K562 (cell line): ENCODE results near the gene GRIN2D. TPM values are rescaled to one million over a fixed set of nuclear protein-coding genes. Genes with fewer than 3 reads are reported as not detected.

Experiments used
- ATAC-seq: fragments of 200-7000 bp; cut with Tn5 transposase; 3 replicates; pipeline ENCODE4 v1.9.1; 2020; ENCODE audit warnings: moderate library complexity
- BruUV-seq: library from RNA; stranded (reverse); fragments of 400-500 nt; replicated peaks from 2 replicates; lab custom pipeline; 2021; lab: Mats Ljungman, UMichigan
- CTCF ChIA-PET: fragments of 300-600 bp; formaldehyde crosslinking; extraction: SDS; loops from one replicate; lab custom pipeline; 2021; ENCODE audit warnings: low intra/inter-chr PET ratio; lab: Yijun Ruan, JAX
- POLR2A ChIA-PET: fragments of 300-600, 350-650 bp; sonication (Branson Sonifier 250); formaldehyde crosslinking; extraction: SDS; loops from one replicate; lab custom pipeline; 2021; ENCODE audit warnings: antibody characterized with exemption, inconsistent platforms; lab: Yijun Ruan, JAX
- DNase-seq, 4 experiments: peaks; one replicate each; pipeline versions ENCODE4 v3.0.0 to v3.0.0-alpha.2; 2011 to 2018; ENCODE audit warnings: low spot score in 3 of 4, mixed read lengths in 3 of 4; ENCODE audit errors: extremely low read depth in 1 of 4
- FAIRE-seq: peaks from 2 replicates; lab custom pipeline; 2011; peaks lifted over from hg19 to GRCh38; lab: Jason Lieb, UNC
- H2AFZ ChIP-seq: 2 replicates; pipeline ENCODE4 v1.6.0; 2011; ENCODE audit warnings: low read depth, low read length, control low read depth, inconsistent platforms
- H3K27ac ChIP-seq: fragments of 200-600 bp; 3 replicates; pipeline ENCODE4 v1.8.0; 2011; ENCODE audit warnings: low read depth, mild to moderate bottlenecking, control low read depth, inconsistent platforms, low read length, moderate library complexity, mixed read lengths; ENCODE audit errors: extremely low read depth
- H3K27me3 ChIP-seq, 2 experiments: fragments of 300-600 bp in 1 of 2; 2 replicates in 1 of 2; 3 replicates in 1 of 2; pipeline versions ENCODE4 v1.6.0 to v1.8.0; 2011; ENCODE audit warnings: inconsistent platforms in 2 of 2, low read length in 2 of 2, mild to moderate bottlenecking in 1 of 2, mixed read lengths in 1 of 2, moderate library complexity in 1 of 2; ENCODE audit not compliant: control insufficient read depth in 2 of 2, insufficient read depth in 2 of 2
- H3K36me3 ChIP-seq: fragments of 300-600 bp; 3 replicates; pipeline ENCODE4 v1.8.0; 2011; ENCODE audit warnings: mild to moderate bottlenecking, low read length, inconsistent platforms; ENCODE audit not compliant: control insufficient read depth, insufficient read depth
- H3K4me1 ChIP-seq, 2 experiments: fragments of 200-600 bp in 1 of 2; replicated peaks in 1 of 2; 2 replicates in 1 of 2; 3 replicates in 1 of 2; pipeline versions ENCODE4 v1.5.1 to v1.8.0; 2011; ENCODE audit warnings: inconsistent platforms in 2 of 2, low read length in 2 of 2, mild to moderate bottlenecking in 1 of 2, mixed read lengths in 1 of 2, moderate library complexity in 1 of 2; ENCODE audit not compliant: control insufficient read depth in 2 of 2, insufficient read depth in 2 of 2
- H3K4me2 ChIP-seq: 2 replicates; pipeline ENCODE4 v1.6.1; 2011; ENCODE audit warnings: low read length, control low read depth, inconsistent platforms, mixed read lengths; ENCODE audit not compliant: insufficient read depth
- H3K4me3 ChIP-seq: fragments of 200-600 bp; sonication (generic), shearing (Covaris generic); 2 replicates; pipeline ENCODE4 v1.5.1; 2016; ENCODE audit warnings: control low read depth, inconsistent platforms
- H3K79me2 ChIP-seq: fragments of 200-600 bp; 3 replicates; pipeline ENCODE4 v1.8.0; 2011; ENCODE audit warnings: low read length, inconsistent platforms; ENCODE audit not compliant: control insufficient read depth, insufficient read depth
- H3K9ac ChIP-seq, 2 experiments: 2 replicates each; pipeline versions ENCODE4 v1.6.0 to v1.6.1; 2011; ENCODE audit warnings: low read depth in 2 of 2, low read length in 2 of 2, control low read depth in 1 of 2, inconsistent platforms in 1 of 2, mild to moderate bottlenecking in 1 of 2, mixed read lengths in 1 of 2; ENCODE audit not compliant: insufficient read depth in 1 of 2
- H3K9me1 ChIP-seq: one replicate; pipeline ENCODE4 v1.6.0; 2011; ENCODE audit warnings: inconsistent platforms, mild to moderate bottlenecking, low read length, moderate library complexity; ENCODE audit not compliant: control insufficient read depth, insufficient read depth
- H3K9me3 ChIP-seq: replicated peaks from 2 replicates; pipeline ENCODE4 v1.5.1; 2011; ENCODE audit warnings: low read depth, low read length, inconsistent platforms; ENCODE audit not compliant: control insufficient read depth, insufficient read depth
- H4K20me1 ChIP-seq: replicated peaks from 2 replicates; pipeline ENCODE4 v1.6.1; 2011; ENCODE audit warnings: low read length, inconsistent platforms, mixed read lengths; ENCODE audit not compliant: control insufficient read depth, insufficient read depth
- BRF2 ChIP-seq: IDR thresholded peaks from 3 replicates; pipeline ENCODE4 v1.6.1; 2011; ENCODE audit warnings: borderline replicate concordance, mild to moderate bottlenecking; ENCODE audit not compliant: insufficient read length, insufficient read depth
- FOXA3 ChIP-seq, 2 experiments: fragments of 450-650 bp in 1 of 2; sonication (generic) in 1 of 2; formaldehyde crosslinking; IDR thresholded peaks in 1 of 2; conservative IDR thresholded peaks in 1 of 2; 2 replicates each; pipeline versions ENCODE4 v1.4.0 to v1.8.0; 2020 to 2022; ENCODE audit warnings: mild to moderate bottlenecking in 2 of 2, missing genetic modification reagents in 1 of 2
- NEUROD1 ChIP-seq: fragments of 150-350 bp; IDR thresholded peaks from 2 replicates; pipeline ENCODE4 v1.6.1; 2014; ENCODE audit warnings: borderline replicate concordance, low read length, low read depth; ENCODE audit not compliant: partially characterized antibody
- POLR2B ChIP-seq: fragments of 450-650 bp; IDR thresholded peaks from 2 replicates; pipeline ENCODE4 v1.6.1; 2018; ENCODE audit warnings: low read depth; ENCODE audit not compliant: partially characterized antibody
- POU5F1 ChIP-seq: fragments of 150-350 bp; IDR thresholded peaks from 2 replicates; pipeline ENCODE4 v1.6.1; 2014; ENCODE audit warnings: borderline replicate concordance, low read length, low read depth, mild to moderate bottlenecking; ENCODE audit not compliant: partially characterized antibody
- RCOR1 ChIP-seq, 2 experiments: IDR thresholded peaks; 2 replicates each; pipeline ENCODE4 v1.6.1; 2012; ENCODE audit warnings: low read depth in 2 of 2, low read length in 2 of 2, borderline replicate concordance in 1 of 2, improper control_type of control experiment in 1 of 2
- SETDB1 ChIP-seq: IDR thresholded peaks from one replicate; pipeline ENCODE4 v1.6.1; 2012; ENCODE audit warnings: low read length, control low read depth, inconsistent platforms
- SFPQ ChIP-seq: fragments of 200-400 bp; formaldehyde crosslinking; IDR thresholded peaks from 2 replicates; pipeline ENCODE4 v1.6.1; 2017; ENCODE audit warnings: mild to moderate bottlenecking, low read depth, low read length, moderate library complexity
- SIN3A ChIP-seq, 2 experiments: fragments of 150-350 bp in 1 of 2; IDR thresholded peaks; 2 replicates each; pipeline ENCODE4 v1.6.1; 2011 to 2016; ENCODE audit warnings: borderline replicate concordance in 2 of 2, low read depth in 2 of 2, low read length in 2 of 2, mild to moderate bottlenecking in 2 of 2, moderate library complexity in 2 of 2; ENCODE audit not compliant: control insufficient read depth in 1 of 2
- SMAD2 ChIP-seq: fragments of 150-350 bp; IDR thresholded peaks from 2 replicates; pipeline ENCODE4 v1.6.1; 2014; ENCODE audit warnings: low read depth, mild to moderate bottlenecking, low read length
- SMARCA4 ChIP-seq: fragments of 450-650 bp; IDR thresholded peaks from 2 replicates; pipeline ENCODE4 v1.6.1; 2016
- XRCC5 ChIP-seq: fragments of 200-400 bp; formaldehyde crosslinking; IDR thresholded peaks from 2 replicates; pipeline ENCODE4 v1.6.1; 2017; ENCODE audit warnings: low read depth, mild to moderate bottlenecking, low read length
- ZC3H4 ChIP-seq: sonication (generic); formaldehyde crosslinking; IDR thresholded peaks from 2 replicates; pipeline ENCODE4 v1.9.0; 2021; ENCODE audit warnings: missing genetic modification reagents, borderline replicate concordance
- ZNF253 ChIP-seq: fragments of 250-450 bp; sonication (Bioruptor Pico); conservative IDR thresholded peaks from 2 replicates; pipeline ENCODE4 v1.6.1; 2021; ENCODE audit warnings: mild to moderate bottlenecking
- ZNF695 ChIP-seq: fragments of 450-650 bp; formaldehyde crosslinking; IDR thresholded peaks from 2 replicates; pipeline ENCODE4 v1.4.0; 2020; ENCODE audit warnings: mild to moderate bottlenecking, moderate library complexity
- WGBS: fragments of 100-300 bp; shearing (Covaris generic); methylation state at CpG from one replicate; pipeline ENCODE4 v1.1.6; 2016; ENCODE audit warnings: low coverage, mixed read lengths; ENCODE audit not compliant: insufficient coverage; ENCODE audit errors: missing lambda C conversion rate; 5-methylcytosine and 5-hydroxymethylcytosine counted together
- in situ Hi-C: fragments of 300-500 bp; cut with MboI; formaldehyde crosslinking; loops from 4 replicates; pipeline ENCODE4 v1.15.0; 2018; ENCODE audit warnings: inconsistent platforms, mixed read lengths
- intact Hi-C: fragments of 100-400 bp; cut with micrococcal nuclease; formaldehyde crosslinking; loops from 2 replicates; pipeline ENCODE4 v1.14.2; 2022
- polyA plus RNA-seq, 8 experiments: library from polyadenylated mRNA; depleted of rRNA in 4 of 8; stranded (reverse) in 5 of 8; unstranded in 3 of 8; fragments of >200 nt; fragmentation: Nextera tagmentation in 2 of 8; fragmentation: Illumina TruSeq in 1 of 8; extraction: Ambion mirVana in 2 of 8; extraction: Trizol in 1 of 8; gene quantifications; 2 replicates each; pipeline versions ENCODE4 v1.2.1 to v1.2.3, GENCODE V29; 2011 to 2014; ENCODE audit warnings: inconsistent platforms in 1 of 8, missing spikeins in 1 of 8
- total RNA-seq, 7 experiments: library from RNA; depleted of rRNA in 6 of 7; stranded (reverse); fragments of >200 nt in 6 of 7; fragmentation: Illumina TruSeq in 2 of 7; extraction: Trizol in 2 of 7; gene quantifications; 2 replicates each; pipeline versions ENCODE4 v1.2.1 to v1.2.3, GENCODE V29; 2011 to 2021; ENCODE audit warnings: low replicate concordance in 1 of 7

GRIN2D gene
- total and polyA plus RNA-seq, 9 of the 15 experiments (the other 6 are each of a cell fraction or from before 2014, with no cell fraction given): 0.32 to 31.5 (median 1.8) TPM

- ChIA-PET POLR2A (interaction anchor here (0.5 to 2.1 kb wide), 14 partner anchors 8 to 1806 kb away, joined by 3 to 13 read pairs (median 4); partner anchors contain the start of genes SYNGR4 and TMEM143), CTCF (interaction anchor here (0.6 to 1.4 kb wide), 3 partner anchors 183 to 487 kb away, joined by 3 to 4 read pairs (median 4); no protein-coding TSS in a partner anchor)
- intact Hi-C loops: loop anchor here (2.0 to 10.0 kb wide), 3 partner anchors 27 to 103 kb away; partner anchors contain the start of genes EMP3 and SYNGR4
- ATAC-seq: peak; percentile 83
- peaks cover 13 to 63% of the 10 kb centered on the region in 2 experiments; a peak in 4 of 5 replicates for H3K4me1 ChIP-seq
- peak within 1 kb of the TSS; percentile 94 to 98 for H3K9ac ChIP-seq
- FAIRE-seq: peak; percentile 80
- TSS peak; percentile 71 for BruUV-seq
- H3K36me3 ChIP-seq: peaks cover 32% of the 10 kb centered on the region
- peak within 1 kb of the TSS; percentile 94 for H2AFZ ChIP-seq
- peak within 1 kb of the TSS; percentile 91 for H3K4me2 ChIP-seq
- H3K9me3 ChIP-seq: no peaks in the 10 kb centered on the region
- peaks cover 22% of the 10 kb centered on the region for H3K79me2 ChIP-seq
- H3K9me1 ChIP-seq: no peaks in the 10 kb centered on the region
- no peaks in the 10 kb centered on the region for H3K27me3 ChIP-seq
- peak within 1 kb of the TSS; percentile 92 for H3K27ac ChIP-seq
- no peaks in the 10 kb centered on the region for H4K20me1 ChIP-seq
- H3K4me3 ChIP-seq: peak within 1 kb of the TSS; percentile 88
- in situ Hi-C loops: no loop called here
- WGBS: 4% methylated on average over 23 of the region's 42 CpGs
- peak; percentile 78 to 92 (median 90) for DNase-seq
- TF ChIP-seq ZNF695 (CRISPR knock-in tag): no peak
- peak in 1 of 2 experiments; percentile 25; a peak in 1 of 4 replicates for TF ChIP-seq FOXA3 (CRISPR knock-in tag; conservative IDR thresholded peaks at IDR 0.05 in 1 of 2, IDR thresholded peaks at IDR 0.05 in 1 of 2)
- peak; percentile 47 for TF ChIP-seq NEUROD1
- TF ChIP-seq BRF2: no peak
- TF ChIP-seq POU5F1: no peak
- no peak for TF ChIP-seq SMAD2
- TF ChIP-seq XRCC5: peak; percentile 83; the same call in 1 of the 2 replicates
- TF ChIP-seq POLR2B: peak; percentile 82
- no peak for TF ChIP-seq SMARCA4
- TF ChIP-seq SETDB1: no peak
- peak in 1 of 2 experiments; percentile 6; a peak in 1 of 4 replicates for TF ChIP-seq RCOR1 (IDR thresholded peaks at IDR 0.05; ENCODE audit: borderline replicate concordance in 1 of 2, low read depth in 2 of 2, low read length in 2 of 2)
- TF ChIP-seq SFPQ: no peak
- TF ChIP-seq ZC3H4 (CRISPR knock-in tag): no peak
- no peak for TF ChIP-seq ZNF253
- TF ChIP-seq SIN3A (IDR thresholded peaks at IDR 0.05; ENCODE audit: borderline replicate concordance in 2 of 2, control insufficient read depth in 1 of 2, low read depth in 2 of 2, low read length in 2 of 2): peak in 1 of 2 experiments; percentile 7; a peak in 1 of 4 replicates
These were observed 2.1 kb upstream of the GRIN2D start, which contains the start of gene KDELR1 for GRCh38 chr19:48391100-48392005. TSS of gene KDELR1 (minus strand) at chr19:48391551. CDS start at chr19:48391358, 193 bp downstream.
